Mesothelial cell of epicardium (in vitro differentiated cells): Measurements from ENCODE around the gene FAM53B. TPM values are rescaled to one million over a fixed set of nuclear protein-coding genes. Genes with fewer than 3 reads are reported as not detected.
A peak's percentile ranks its signal among the peaks of the same experiment; 100 is the strongest.

Experiments
- DNase-seq, 2 experiments: peaks; one replicate each; pipeline ENCODE4 v3.0.0; 2021; ENCODE audit warnings: low spot score in 2 of 2; ENCODE audit not compliant: unreplicated experiment in 2 of 2
- H3K27ac Mint-ChIP-seq: 2 replicates; pipeline ENCODE4 v1.8.0; 2021; ENCODE audit warnings: mixed read lengths
- H3K27me3 Mint-ChIP-seq: 2 replicates; pipeline ENCODE4 v1.8.0; 2021; ENCODE audit warnings: low read depth, mixed read lengths
- H3K36me3 Mint-ChIP-seq: 2 replicates; pipeline ENCODE4 v1.8.0; 2021; ENCODE audit warnings: mixed read lengths
- H3K4me1 Mint-ChIP-seq: 2 replicates; pipeline ENCODE4 v1.8.0; 2021; ENCODE audit warnings: mixed read lengths
- H3K4me3 Mint-ChIP-seq: 2 replicates; pipeline ENCODE4 v1.8.0; 2021; ENCODE audit warnings: mild to moderate bottlenecking, moderate library complexity, mixed read lengths
- H3K9me3 Mint-ChIP-seq: 2 replicates; pipeline ENCODE4 v1.8.0; 2021; ENCODE audit warnings: mixed read lengths
- CTCF ChIP-seq: fragments of 200-600 bp; sonication (generic); IDR thresholded peaks from one replicate; pipeline ENCODE4 v1.5.0; 2021; ENCODE audit warnings: antibody characterized with exemption; ENCODE audit not compliant: unreplicated experiment
- total RNA-seq: library from RNA; stranded (reverse); gene quantifications from 3 replicates; pipeline ENCODE4 v1.2.1, GENCODE V29; 2021

The FAM53B gene
- total RNA-seq, 1 donor from 2014 or later: 42.0 TPM

DNA sequence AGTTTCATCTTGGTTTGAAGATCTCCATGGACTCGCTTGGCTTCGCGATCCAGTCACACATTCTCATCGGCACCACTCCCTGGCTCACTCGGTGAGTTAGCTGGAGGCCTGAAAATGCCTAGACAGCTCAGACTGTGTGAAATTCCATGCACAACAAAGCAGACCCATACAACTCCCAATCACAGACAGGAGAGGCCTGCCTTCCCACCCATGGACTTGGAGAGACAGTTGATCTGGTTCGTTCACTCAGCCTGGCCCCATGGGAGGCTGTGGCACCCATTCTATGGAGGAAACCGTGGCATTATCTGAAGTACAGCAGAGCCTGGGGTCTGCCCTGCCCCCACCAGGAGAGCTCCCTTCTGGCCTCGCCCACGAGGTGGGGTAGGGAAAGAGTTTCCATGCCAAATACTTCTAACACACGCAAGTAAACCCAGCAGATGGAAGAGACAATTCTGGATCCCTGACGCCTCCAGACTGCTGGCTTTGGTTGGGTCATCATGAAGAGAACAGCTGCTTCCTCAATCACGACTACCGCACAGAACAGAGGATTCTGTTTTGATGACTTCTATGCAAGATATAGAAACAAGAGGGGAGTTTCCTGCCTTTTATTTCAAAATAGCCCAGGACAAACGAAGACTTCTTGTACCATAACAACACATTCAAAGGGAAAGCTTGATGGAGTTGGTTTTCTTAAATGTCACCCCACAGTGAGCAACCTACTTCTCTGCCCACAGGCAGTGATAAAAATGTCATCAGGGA is 15.9 kb downstream of the FAM53B start:
- no peaks in the 10 kb centered on the region for H3K9me3 Mint-ChIP-seq
- no peaks in the 10 kb centered on the region for H3K27me3 Mint-ChIP-seq
- H3K36me3 Mint-ChIP-seq: peaks cover 6% of the 10 kb centered on the region

DNA sequence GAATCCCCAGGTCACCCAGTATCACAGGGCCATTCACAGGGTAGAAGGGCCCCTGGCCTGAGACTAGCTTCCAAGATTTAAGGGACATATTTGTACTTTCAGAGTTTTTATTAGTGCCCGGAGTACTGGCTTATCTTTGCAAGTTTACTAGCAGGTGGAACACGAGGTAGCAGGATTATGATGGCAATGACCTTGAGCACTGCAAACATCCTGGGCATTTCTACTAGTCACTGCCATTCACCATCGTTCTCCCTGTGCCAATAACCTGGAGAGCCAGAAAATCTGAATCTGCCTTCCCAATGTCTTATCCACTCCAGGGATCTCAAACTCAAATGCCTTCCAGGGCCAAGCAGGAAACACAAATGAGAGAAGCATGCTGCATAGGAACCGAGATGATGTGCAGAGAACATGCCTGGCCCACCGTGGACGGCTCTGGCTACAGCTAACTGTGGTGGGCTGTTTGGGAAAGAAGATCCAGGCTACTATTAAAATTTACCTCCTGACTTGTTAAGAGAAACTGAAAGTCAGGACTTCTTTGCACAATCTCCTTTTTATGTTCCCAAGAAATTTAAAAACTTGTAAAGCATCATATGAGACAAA is 16.7 kb downstream of the FAM53B start:
- Mint-ChIP-seq H3K27me3 (no peaks in the 10 kb centered on the region), H3K36me3 (peaks cover 6% of the 10 kb centered on the region), H3K4me1 (peaks cover 38% of the 10 kb centered on the region), H3K4me3 (no peak overlapping the region), H3K27ac (peak overlapping the region; percentile 62), H3K9me3 (no peaks in the 10 kb centered on the region)
- TF ChIP-seq CTCF: no peak
- DNase-seq: no peak

More for the DNA sequence above, 15.9 kb downstream of the FAM53B start:
- no peak for DNase-seq
- TF ChIP-seq CTCF: no peak
- Mint-ChIP-seq H3K4me1 (peaks cover 36% of the 10 kb centered on the region), H3K27ac (peak overlapping the region; percentile 62), H3K4me3 (no peak overlapping the region)

DNA sequence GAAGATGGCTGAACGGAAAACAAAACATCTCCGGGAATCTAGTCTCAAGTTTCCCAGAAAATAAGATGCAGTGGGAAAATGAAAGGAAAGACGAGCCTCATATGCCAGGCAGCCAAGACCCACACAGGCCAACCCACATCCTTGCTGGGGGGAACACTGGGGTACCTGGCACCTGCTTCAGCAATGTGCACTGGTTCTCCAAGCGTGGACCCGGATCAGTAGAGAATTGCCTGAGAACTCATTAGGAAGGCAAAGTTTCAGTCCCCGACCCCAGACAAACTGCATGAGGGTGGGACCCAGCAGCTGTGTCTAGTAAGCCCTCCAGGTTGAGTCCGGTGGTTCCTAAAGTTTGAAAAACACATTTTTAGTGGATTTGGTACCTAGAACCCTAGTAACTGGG is 18.4 kb downstream of the FAM53B start:
- TF ChIP-seq CTCF: no peak
- H3K9me3 Mint-ChIP-seq: no peaks in the 10 kb centered on the region
- no peaks in the 10 kb centered on the region for H3K27me3 Mint-ChIP-seq
- peaks cover 6% of the 10 kb centered on the region for H3K36me3 Mint-ChIP-seq
- H3K4me3 Mint-ChIP-seq: no peak overlapping the region
- H3K4me1 Mint-ChIP-seq: peaks cover 46% of the 10 kb centered on the region
- no peak for DNase-seq
- H3K27ac Mint-ChIP-seq: no peak overlapping the region

DNA sequence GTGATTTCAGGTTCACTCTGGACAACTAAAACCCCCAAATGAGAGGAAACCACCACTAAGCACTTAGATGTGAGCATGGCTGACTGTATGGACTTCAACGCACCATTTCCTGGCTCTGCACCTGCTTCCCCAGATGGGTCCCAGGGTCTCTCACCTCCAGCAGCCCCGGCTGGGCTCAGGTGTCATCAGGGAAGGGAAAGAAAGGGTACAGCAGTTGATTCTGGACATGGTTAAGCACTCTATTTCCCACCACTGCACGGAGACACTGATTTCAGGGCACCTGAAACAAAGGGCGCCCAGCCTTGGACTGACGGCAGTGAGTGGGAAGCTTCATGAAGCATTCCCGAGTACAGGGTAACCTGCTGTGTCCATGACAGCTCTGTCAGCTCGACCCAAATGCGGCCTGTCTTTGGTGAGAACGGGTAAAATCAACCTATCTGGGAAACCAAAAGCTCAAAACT is 19.0 kb downstream of the FAM53B start:
- Mint-ChIP-seq H3K9me3 (no peaks in the 10 kb centered on the region), H3K36me3 (peaks cover 6% of the 10 kb centered on the region), H3K4me3 (no peak overlapping the region), H3K4me1 (peaks cover 46% of the 10 kb centered on the region), H3K27me3 (no peaks in the 10 kb centered on the region), H3K27ac (peak overlapping the region; percentile 67)
- no peak for DNase-seq
- TF ChIP-seq CTCF: no peak

DNA sequence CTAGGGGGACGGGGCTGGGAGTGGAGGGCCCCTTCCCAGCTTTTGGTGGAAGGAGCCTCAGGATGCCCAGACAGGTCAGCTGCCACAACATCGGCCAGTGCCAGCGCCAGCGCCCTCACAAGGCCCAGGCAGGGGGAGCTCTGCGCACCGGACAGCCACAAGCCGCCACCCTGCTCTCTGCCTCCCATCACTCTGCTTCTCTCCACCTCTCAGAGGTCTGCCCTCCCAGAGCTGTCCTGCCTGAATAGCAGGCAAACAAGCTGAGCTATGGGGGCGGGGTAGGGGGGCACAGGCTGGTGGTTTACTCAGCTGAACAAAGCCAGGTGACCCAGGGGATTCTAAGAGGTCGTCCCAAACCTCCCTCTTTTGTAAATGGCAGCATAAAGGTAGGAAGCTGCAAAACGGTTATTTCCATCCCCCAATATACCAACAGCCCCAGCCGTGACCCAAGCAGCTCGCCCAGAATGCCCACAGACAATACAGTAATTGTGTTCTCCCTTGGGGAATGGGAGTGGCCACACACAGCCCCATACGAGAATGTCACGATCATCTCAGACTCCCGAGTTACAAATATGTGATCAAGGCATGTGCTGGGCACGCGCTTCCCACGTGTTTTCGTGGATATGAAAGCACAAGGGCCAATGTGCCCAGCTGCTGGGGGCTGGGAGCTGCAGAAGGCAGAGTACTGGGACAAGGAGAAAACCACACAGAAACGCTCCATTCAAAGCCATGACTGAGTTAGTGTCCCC is 19.7 kb downstream of the FAM53B start:
- no peak for TF ChIP-seq CTCF
- H3K4me3 Mint-ChIP-seq: no peak overlapping the region
- H3K27ac Mint-ChIP-seq: peak overlapping the region; percentile 67
- H3K4me1 Mint-ChIP-seq: peaks cover 46% of the 10 kb centered on the region
- no peak for DNase-seq
- H3K36me3 Mint-ChIP-seq: peaks cover 6% of the 10 kb centered on the region
- no peaks in the 10 kb centered on the region for H3K9me3 Mint-ChIP-seq
- no peaks in the 10 kb centered on the region for H3K27me3 Mint-ChIP-seq
